ENCODE data around the gene IRS2. TPM values are rescaled to one million over a fixed set of nuclear protein-coding genes. Genes with fewer than 3 reads are reported as not detected.

Gene IRS2
- total and polyA plus RNA-seq, 2 donors (not counting 3 experiments of a cell fraction or from before 2014, with no cell fraction given) = 1.6 to 4.4 TPM

DNA sequence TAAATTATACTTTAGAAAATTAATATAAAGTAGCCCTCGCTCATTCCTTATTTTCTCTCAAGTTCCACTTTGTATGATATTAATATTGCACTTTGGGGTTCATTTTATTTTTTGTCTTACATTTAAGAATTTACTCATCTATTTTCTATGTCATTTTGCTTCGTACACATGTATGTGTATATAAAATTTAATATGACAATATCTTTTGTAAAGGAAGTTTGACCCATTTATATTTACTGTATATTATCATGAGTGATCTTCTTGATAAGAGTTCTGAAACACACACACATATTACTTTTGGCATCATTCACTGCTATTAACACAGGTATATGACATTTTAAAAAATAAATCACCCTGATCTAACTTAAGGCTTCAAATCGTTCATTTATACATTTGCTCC lies 83.1 kb downstream of the IRS2 start:
- H4K20me1 ChIP-seq (replicated peaks; ENCODE audit: control insufficient read depth, extremely low read depth, insufficient read depth, low read length) = no peaks in the 10 kb centered on the region
- H3K4me2 ChIP-seq (ENCODE audit: insufficient read depth, low read length) = no peak overlapping the region
- ChIA-PET CTCF (no interaction called here), POLR2A (no interaction called here)
- no peaks in the 10 kb centered on the region for H3K79me2 ChIP-seq (ENCODE audit: control insufficient read depth, insufficient read depth, low read length)
- H3K4me3 ChIP-seq (replicated peaks in 1 of 3; ENCODE audit: insufficient read depth in 1 of 3, low read depth in 1 of 3, low read length in 3 of 3) = no peak overlapping the region
- H3K9me1 ChIP-seq (replicated peaks; ENCODE audit: control insufficient read depth, extremely low read depth, insufficient read depth, low read length) = no peaks in the 10 kb centered on the region
- DNase-seq (ENCODE audit: low read depth, low spot score) = no peak
- TF ChIP-seq MYC (IDR thresholded peaks at IDR 0.05; ENCODE audit: low read depth, low read length) = no peak
- TF ChIP-seq POLR2A (IDR thresholded peaks at IDR 0.05; ENCODE audit: low read depth, low read length) = no peak
- no peak for TF ChIP-seq CTCF (IDR thresholded peaks at IDR 0.05; ENCODE audit: extremely low read depth in 1 of 2, insufficient read depth in 1 of 2, low read depth in 1 of 2, low read length in 2 of 2)
- TF ChIP-seq FOS (IDR thresholded peaks at IDR 0.05; ENCODE audit: borderline replicate concordance, insufficient read depth, low read length) = no peak
- TF ChIP-seq GATA2 (IDR thresholded peaks at IDR 0.05; ENCODE audit: insufficient read depth, insufficient read length, low read depth, low read length) = no peak
- TF ChIP-seq POLR2AphosphoS5 (IDR thresholded peaks at IDR 0.05; ENCODE audit: insufficient read depth, low read depth, low read length) = no peak
- TF ChIP-seq JUN (IDR thresholded peaks at IDR 0.05; ENCODE audit: borderline replicate concordance, insufficient read depth, insufficient read length, low read depth) = no peak
- no peak for TF ChIP-seq EZH2 (IDR thresholded peaks at IDR 0.05; ENCODE audit: borderline replicate concordance, low read depth, low read length, severe bottlenecking)
- TF ChIP-seq MAX (IDR thresholded peaks at IDR 0.05; ENCODE audit: insufficient read depth, insufficient read length) = no peak
- no TSS peak for BruUV-seq (replicated peaks)
- H3K27me3 ChIP-seq (ENCODE audit: control insufficient read depth in 2 of 2, insufficient read depth in 2 of 2, low read length in 2 of 2) = no peaks in the 10 kb centered on the region
- no peak for FAIRE-seq
- H2AFZ ChIP-seq (ENCODE audit: low read depth, low read length) = no peak overlapping the region
- no peaks in the 10 kb centered on the region for H3K9me3 ChIP-seq (replicated peaks; ENCODE audit: control insufficient read depth, insufficient read depth, low read length)
- no peak overlapping the region for H3K9ac ChIP-seq (replicated peaks; ENCODE audit: extremely low read depth, insufficient read depth, low read length)
- intact Hi-C loops (cut with micrococcal nuclease) = no loop called here
- dilution Hi-C loops (cut with MboI; ENCODE audit: extremely low pct_ligation_motif_present, low sequenced_read_pairs) = no loop called here
- H3K4me1 ChIP-seq (ENCODE audit: control insufficient read depth, extremely low read depth, insufficient read depth, low read length) = no peaks in the 10 kb centered on the region
- H3K27ac ChIP-seq (ENCODE audit: insufficient read depth, low read depth, low read length) = no peak overlapping the region
- H3K36me3 ChIP-seq (ENCODE audit: control insufficient read depth in 2 of 2, extremely low read depth in 1 of 2, insufficient read depth in 2 of 2, low read length in 2 of 2) = no peaks in the 10 kb centered on the region
